GM21825 (cell line): Measurements from ENCODE around the gene KCNE1.
"Not testable (repeated sequence)": the region's sequence is repeated elsewhere in the genome, so short reads cannot be mapped to it uniquely, and the experiment has no call there.

ENCODE experiments used
- ATAC-seq: cut with Tn5 transposase; IDR thresholded peaks from one replicate; pipeline ENCODE4 v1.9.1; 2021; ENCODE audit warnings: mild to moderate bottlenecking, moderate library complexity; ENCODE audit not compliant: unreplicated experiment

Gene KCNE1

GRCh38 chr21:34514576-34515115 is 2.6 kb upstream of the KCNE1 start:
- ATAC-seq, result no peak

GRCh38 chr21:34513129-34513675 is 1.2 kb upstream of the KCNE1 start:
- no peak for ATAC-seq

DNA sequence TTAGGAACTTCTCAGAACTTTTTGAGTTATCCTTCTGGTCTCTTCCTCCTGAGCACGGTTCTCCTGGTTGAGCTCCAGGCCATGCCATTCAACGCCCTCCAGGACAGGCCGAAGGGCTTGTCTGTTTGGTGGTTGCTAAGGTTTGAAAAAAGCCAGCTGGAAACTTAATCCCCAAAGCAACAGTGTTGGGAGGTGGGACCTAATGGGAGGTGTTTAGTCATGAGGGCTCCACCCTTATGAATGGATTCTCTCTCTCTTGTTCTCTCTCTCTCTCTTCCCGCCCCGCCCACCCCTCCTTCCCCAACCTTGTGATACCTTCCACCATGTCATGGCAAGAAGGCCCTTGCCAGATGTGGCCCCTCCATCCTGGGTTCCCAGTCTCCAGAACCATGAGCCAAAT is 829 bp downstream of the KCNE1 start:
- no peak for ATAC-seq

- ATAC-seq, result peak; percentile 68
These were observed 1.6 kb downstream of the KCNE1 start for GRCh38 chr21:34510148-34511142.

GRCh38 chr21:34509151-34509550 is 2.9 kb downstream of the KCNE1 start:
- ATAC-seq, result no peak

DNA sequence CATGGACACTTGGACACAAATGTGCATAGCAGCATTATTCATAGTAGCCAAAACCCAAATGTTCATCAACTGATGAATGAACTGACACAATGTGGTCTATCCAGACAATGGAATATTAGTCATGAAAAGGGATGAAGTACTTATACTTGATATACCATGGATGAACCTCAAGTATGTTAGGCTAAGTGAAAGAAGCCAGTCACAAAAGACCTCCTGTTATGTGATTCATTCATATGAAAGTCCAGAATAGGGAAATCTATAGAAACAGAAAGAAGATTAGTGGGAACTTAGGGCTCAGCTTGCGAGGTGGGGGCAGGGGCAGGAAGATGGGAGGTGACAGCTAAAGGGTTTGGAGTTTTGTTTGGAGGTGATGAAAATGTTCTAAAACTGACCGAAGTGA is 7.4 kb downstream of the KCNE1 start:
- ATAC-seq, result no peak

DNA sequence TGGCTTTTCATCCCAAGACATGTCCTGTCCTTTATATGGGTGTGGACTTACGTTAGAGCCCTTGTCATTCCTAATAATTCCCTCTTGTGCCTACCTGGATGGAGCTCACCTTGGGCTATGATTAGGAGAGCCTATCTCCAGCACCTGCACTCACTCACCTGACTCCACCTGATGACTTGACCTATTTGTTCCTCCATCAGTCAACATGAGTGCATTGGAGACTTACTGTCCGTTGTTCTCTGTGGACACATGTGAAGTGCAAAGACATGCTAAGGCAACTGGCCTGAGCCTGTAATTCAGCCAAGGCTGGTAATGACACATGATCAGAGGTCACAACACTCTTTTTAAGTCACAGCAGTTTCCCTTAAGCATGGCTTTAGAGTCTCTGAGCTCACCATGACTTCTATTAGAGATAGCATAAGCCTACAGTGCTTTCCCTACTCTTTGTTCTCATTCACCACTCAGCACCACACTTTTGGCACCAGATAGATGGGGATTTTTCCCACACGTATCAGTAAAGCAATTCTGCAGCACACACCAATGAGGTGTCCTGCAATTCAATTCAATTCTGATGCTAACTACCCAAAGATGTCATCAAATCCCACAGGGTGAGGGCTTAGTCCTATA is 9.4 kb downstream of the KCNE1 start:
- ATAC-seq, result no peak

DNA sequence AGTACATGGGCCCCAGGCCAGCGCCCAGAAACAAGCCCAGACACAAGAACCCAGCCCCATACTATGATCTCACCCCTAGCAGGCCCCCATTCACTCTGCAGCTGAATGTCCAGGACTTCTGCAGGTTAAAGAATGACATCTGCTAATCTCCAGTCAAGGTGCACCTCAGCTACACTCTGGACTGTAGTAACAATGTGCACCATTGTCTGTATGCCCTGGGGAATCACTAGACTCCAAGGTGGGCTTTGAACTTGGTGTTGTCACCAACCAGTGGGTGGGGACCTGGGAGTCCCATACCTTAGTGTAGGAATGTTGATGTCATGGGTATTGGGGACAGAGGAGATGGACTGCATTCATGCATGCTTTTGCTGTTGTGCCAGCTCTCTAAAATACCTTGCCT is 10.3 kb downstream of the KCNE1 start:
- no peak for ATAC-seq

DNA sequence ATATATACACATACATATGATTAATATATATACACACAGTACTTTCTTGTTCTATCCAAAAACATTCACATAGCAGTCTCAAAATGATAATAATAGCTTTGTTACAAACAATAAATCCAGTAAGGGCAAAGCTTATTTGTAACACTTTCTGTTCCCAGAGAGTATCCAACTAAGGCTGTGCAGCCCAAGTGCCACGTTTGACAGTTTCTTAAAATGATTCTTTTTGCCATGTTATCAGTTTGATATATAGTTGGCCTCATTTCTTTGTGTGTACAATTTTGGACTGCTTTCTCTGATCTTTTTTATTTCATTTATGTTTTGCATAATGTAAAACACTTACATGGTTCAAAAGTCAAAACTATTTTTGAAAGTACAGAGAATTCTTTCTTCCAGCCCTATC is 11.8 kb downstream of the KCNE1 start:
- ATAC-seq, result no peak

DNA sequence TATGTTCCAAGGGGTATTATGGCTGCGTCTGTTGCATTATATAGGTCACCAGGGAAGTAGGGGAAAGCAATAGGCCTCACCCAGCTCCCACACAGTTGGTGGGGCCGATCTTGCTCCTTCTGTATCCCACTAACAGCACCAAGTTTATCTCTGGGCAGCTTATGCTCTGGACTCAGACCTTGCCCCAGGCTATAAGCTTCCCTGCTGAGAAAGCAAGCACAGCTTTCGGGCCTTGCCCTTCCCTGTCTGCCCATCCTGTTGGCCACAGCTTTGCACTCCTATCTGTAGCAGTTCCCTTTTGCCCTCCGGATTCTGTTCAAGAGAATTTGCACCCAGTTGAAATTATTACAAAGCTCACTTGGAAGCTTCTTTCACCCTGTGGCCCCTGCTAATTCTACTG is 12.9 kb downstream of the KCNE1 start:
- no peak for ATAC-seq

- no peak for ATAC-seq
These were observed 13.4 kb downstream of the KCNE1 start for GRCh38 chr21:34498623-34499022.

DNA sequence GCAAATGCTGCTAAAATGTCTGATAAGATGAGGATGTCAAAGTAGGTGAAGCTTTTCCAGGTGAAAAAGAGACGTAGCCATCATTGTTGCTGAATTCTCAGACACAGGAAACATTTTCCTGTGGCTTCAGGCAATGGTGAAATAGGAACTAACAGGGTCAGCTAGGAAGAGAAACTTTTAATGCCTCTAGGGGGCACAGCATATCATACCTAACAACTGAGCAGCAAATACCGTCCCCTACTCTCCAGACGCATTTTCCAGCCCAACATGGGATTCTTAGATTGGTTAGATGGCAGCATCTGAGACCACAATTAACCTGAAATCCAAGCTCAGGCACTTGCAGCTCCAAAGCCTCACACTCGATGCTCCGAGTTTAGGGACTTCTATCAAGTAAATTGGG is 28.2 kb downstream of the KCNE1 start:
- ATAC-seq, result not testable (repeated sequence)

DNA sequence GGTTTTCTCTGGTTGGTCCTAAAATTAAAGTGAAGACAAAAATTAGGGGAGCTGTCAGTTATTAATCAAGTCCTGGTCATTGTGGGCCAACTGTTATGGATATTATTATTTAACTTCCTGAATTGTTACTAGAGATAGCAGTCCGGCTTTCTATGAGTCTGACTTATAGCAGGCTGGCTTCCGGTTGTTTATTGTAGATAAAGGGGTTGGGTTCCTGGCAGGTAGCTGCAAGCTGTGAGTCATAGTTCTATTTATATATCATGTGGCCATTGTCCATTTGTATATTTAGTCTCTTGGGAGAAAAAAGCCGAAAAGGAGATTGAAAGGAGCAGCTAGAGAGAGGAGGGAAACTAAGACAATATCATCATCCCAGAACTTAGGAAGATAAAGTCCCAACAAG is 28.6 kb downstream of the KCNE1 start:
- ATAC-seq, result not testable (repeated sequence)

- ATAC-seq, result not testable (repeated sequence)
These were observed 44.7 kb downstream of the KCNE1 start for GRCh38 chr21:34467333-34467732.

GRCh38 chr21:34459426-34459825 is 52.6 kb downstream of the KCNE1 start:
- not testable (repeated sequence) for ATAC-seq

- ATAC-seq, result not testable (repeated sequence)
These were observed 53.7 kb downstream of the KCNE1 start for GRCh38 chr21:34458266-34458665.

GRCh38 chr21:34456180-34456579 is 55.8 kb downstream of the KCNE1 start:
- not testable (repeated sequence) for ATAC-seq

DNA sequence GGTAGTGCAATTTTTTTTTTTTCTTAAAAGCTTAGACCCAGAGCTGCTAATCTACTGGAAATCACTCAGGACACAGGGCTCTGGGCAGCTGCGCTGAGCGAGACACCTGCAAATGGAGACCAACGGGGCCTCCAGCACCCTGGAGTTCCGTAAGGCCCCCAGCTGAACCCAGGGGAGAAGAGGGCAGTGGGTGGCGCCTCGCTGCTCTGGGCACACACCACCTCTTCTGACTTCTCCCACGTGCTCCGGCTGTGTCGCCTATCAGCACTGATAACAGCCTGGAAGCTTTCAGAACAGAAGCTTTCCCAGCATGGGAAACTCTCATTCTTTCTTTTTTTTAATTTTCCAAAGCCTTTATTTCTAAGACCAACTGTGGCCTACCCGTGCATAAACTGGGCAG is 56.4 kb downstream of the KCNE1 start:
- ATAC-seq, result not testable (repeated sequence)

GRCh38 chr21:34447018-34447417 is 65.0 kb downstream of the KCNE1 start:
- ATAC-seq, result not testable (repeated sequence)

- ATAC-seq, result not testable (repeated sequence)
These were observed 68.5 kb downstream of the KCNE1 start for GRCh38 chr21:34443486-34443885.

DNA sequence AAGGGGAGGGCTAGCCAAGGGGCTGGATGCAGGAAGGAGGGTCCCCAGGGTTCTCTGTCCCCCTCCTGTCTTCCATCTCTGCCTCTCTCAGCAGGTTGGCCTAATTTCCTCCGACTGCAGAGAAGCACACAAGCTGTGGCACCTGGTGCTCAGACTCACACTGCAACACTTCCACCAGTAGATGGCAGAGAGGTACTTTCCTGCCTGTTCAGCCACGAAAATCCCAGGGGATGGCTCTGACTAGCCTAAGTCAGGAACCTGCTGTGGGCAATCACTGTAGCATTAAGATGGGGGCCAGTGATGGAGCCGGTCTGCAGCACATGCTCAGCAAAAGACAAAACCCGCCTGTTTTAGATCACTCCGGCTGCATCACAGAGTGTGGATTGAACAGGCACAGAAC is 82.3 kb downstream of the KCNE1 start:
- not testable (repeated sequence) for ATAC-seq
